H1 (cell line): ENCODE results near the gene TFPT. TPM values are rescaled to one million over a fixed set of nuclear protein-coding genes. Genes with fewer than 3 reads are reported as not detected.

Experiments used
- CTCF ChIA-PET: fragments of 300-600 bp; sonication (Branson Sonifier 250); formaldehyde crosslinking; loops from one replicate; lab custom pipeline; 2021; ENCODE audit not compliant: partially characterized antibody; lab: Charles Lee
- POLR2A ChIA-PET: fragments of 300-600 bp; sonication (Branson Sonifier 250); formaldehyde crosslinking; loops from one replicate; lab custom pipeline; 2021; ENCODE audit warnings: inconsistent platforms; ENCODE audit not compliant: partially characterized antibody; lab: Charles Lee
- DNase-seq, 2 experiments: peaks; one replicate each; pipeline versions ENCODE4 v3.0.0 to v3.0.0-alpha.2; 2010 to 2022; ENCODE audit warnings: low spot score in 2 of 2, low read depth in 1 of 2, mixed read lengths in 1 of 2
- FAIRE-seq: peaks from 2 replicates; lab custom pipeline; 2011; peaks lifted over from hg19 to GRCh38; lab: Jason Lieb, UNC
- H2AFZ ChIP-seq: 2 replicates; pipeline ENCODE4 v1.8.1; 2012; ENCODE audit warnings: low read length, inconsistent platforms
- H2AK5ac ChIP-seq: 2 replicates; pipeline ENCODE4 v1.6.1; 2013; ENCODE audit warnings: low read depth, low read length
- H2BK120ac ChIP-seq: replicated peaks from 2 replicates; pipeline ENCODE3; 2013; ENCODE audit warnings: low read depth, low read length, inconsistent platforms
- H2BK12ac ChIP-seq: 2 replicates; pipeline ENCODE4 v1.6.1; 2013; ENCODE audit warnings: low read depth, low read length
- H2BK15ac ChIP-seq: 2 replicates; pipeline ENCODE4 v1.6.1; 2013; ENCODE audit warnings: low read length
- H2BK20ac ChIP-seq: 2 replicates; pipeline ENCODE4 v1.6.1; 2013; ENCODE audit warnings: low read length
- H2BK5ac ChIP-seq: 2 replicates; pipeline ENCODE4 v1.6.1; 2013; ENCODE audit warnings: low read depth, low read length
- H3K14ac ChIP-seq: 2 replicates; pipeline ENCODE4 v1.6.1; 2013; ENCODE audit warnings: inconsistent platforms; ENCODE audit not compliant: insufficient read length
- H3K18ac ChIP-seq: 2 replicates; pipeline ENCODE4 v1.6.1; 2013; ENCODE audit warnings: low read length; ENCODE audit errors: extremely low read depth
- H3K23ac ChIP-seq: 2 replicates; pipeline ENCODE4 v1.6.1; 2013; ENCODE audit warnings: inconsistent platforms; ENCODE audit not compliant: insufficient read length
- H3K23me2 ChIP-seq: 2 replicates; pipeline ENCODE4 v1.6.1; 2013; ENCODE audit warnings: low read depth, low read length
- H3K27ac ChIP-seq: 2 replicates; pipeline ENCODE4 v1.6.1; 2011; ENCODE audit warnings: low read depth, low read length, inconsistent platforms
- H3K27me3 ChIP-seq, 4 experiments: replicated peaks in 1 of 4; 1 replicate in 1 of 4; 2 replicates in 3 of 4; pipeline versions ENCODE4 v1.6.1 to v1.8.1; 2011 to 2013; ENCODE audit warnings: low read length in 3 of 4, mild to moderate bottlenecking in 3 of 4, inconsistent platforms in 2 of 4, mixed read lengths in 2 of 4, moderate library complexity in 1 of 4; ENCODE audit not compliant: control insufficient read depth in 3 of 4, insufficient read depth in 3 of 4; ENCODE audit errors: extremely low read depth in 1 of 4
- H3K36me3 ChIP-seq, 4 experiments: 2 replicates each; pipeline versions ENCODE4 v1.6.1 to v1.8.1; 2011 to 2013; ENCODE audit warnings: mild to moderate bottlenecking in 4 of 4, low read length in 3 of 4, moderate library complexity in 2 of 4, control low read depth in 1 of 4, inconsistent platforms in 1 of 4; ENCODE audit not compliant: insufficient read depth in 4 of 4, control insufficient read depth in 2 of 4
- H3K4ac ChIP-seq: replicated peaks from 2 replicates; pipeline ENCODE3; 2013; ENCODE audit warnings: low read length, low read depth, mixed read lengths, inconsistent platforms; ENCODE audit not compliant: insufficient read length
- H3K4me1 ChIP-seq, 4 experiments: replicated peaks in 1 of 4; 1 replicate in 1 of 4; 2 replicates in 3 of 4; pipeline versions ENCODE4 v1.6.1 to v1.8.1; 2011 to 2013; ENCODE audit warnings: low read length in 3 of 4, inconsistent platforms in 2 of 4, mixed read lengths in 1 of 4; ENCODE audit not compliant: insufficient read depth in 4 of 4, control insufficient read depth in 3 of 4
- H3K4me2 ChIP-seq, 2 experiments: 2 replicates each; pipeline versions ENCODE4 v1.6.1 to v1.8.1; 2011 to 2013; ENCODE audit warnings: low read depth in 2 of 2, low read length in 2 of 2, control low read depth in 1 of 2, inconsistent platforms in 1 of 2, mild to moderate bottlenecking in 1 of 2; ENCODE audit not compliant: insufficient read depth in 1 of 2
- H3K4me3 ChIP-seq, 4 experiments: fragments of 200-600, 300-600 bp in 1 of 4; sonication (generic), shearing (Covaris generic), sonication (Bioruptor Twin) in 1 of 4; 2 replicates each; pipeline versions ENCODE4 v1.5.1 to v1.8.1; 2011 to 2016; ENCODE audit warnings: low read length in 4 of 4, low read depth in 3 of 4, control low read depth in 2 of 4, inconsistent platforms in 2 of 4, mild to moderate bottlenecking in 2 of 4, mixed read lengths in 1 of 4, moderate library complexity in 1 of 4; ENCODE audit not compliant: insufficient read depth in 2 of 4; ENCODE audit errors: extremely low read depth in 1 of 4
- H3K56ac ChIP-seq: replicated peaks from 2 replicates; pipeline ENCODE3; 2013; ENCODE audit warnings: low read depth, mild to moderate bottlenecking, mixed read lengths, low read length, inconsistent platforms; ENCODE audit not compliant: insufficient read length
- H3K79me1 ChIP-seq: 2 replicates; pipeline ENCODE4 v1.6.1; 2013; ENCODE audit warnings: low read depth, low read length, control low read depth
- H3K79me2 ChIP-seq, 2 experiments: 2 replicates each; pipeline versions ENCODE4 v1.6.1 to v1.8.1; 2012 to 2013; ENCODE audit warnings: low read length in 2 of 2, mild to moderate bottlenecking in 2 of 2, inconsistent platforms in 1 of 2; ENCODE audit not compliant: insufficient read depth in 2 of 2, control insufficient read depth in 1 of 2
- H3K9ac ChIP-seq, 4 experiments: replicated peaks in 1 of 4; 1 replicate in 1 of 4; 2 replicates in 3 of 4; pipeline versions ENCODE4 v1.6.1 to v1.8.1; 2011 to 2013; ENCODE audit warnings: low read depth in 3 of 4, low read length in 3 of 4, control low read depth in 2 of 4, mild to moderate bottlenecking in 2 of 4, moderate library complexity in 2 of 4, inconsistent platforms in 1 of 4; ENCODE audit errors: extremely low read depth in 1 of 4
- H3K9me3 ChIP-seq, 2 experiments: 2 replicates each; pipeline versions ENCODE4 v1.6.1 to v1.8.1; 2012 to 2013; ENCODE audit warnings: mild to moderate bottlenecking in 2 of 2, moderate library complexity in 2 of 2, control low read depth in 1 of 2, inconsistent platforms in 1 of 2, low read depth in 1 of 2, low read length in 1 of 2, mixed read lengths in 1 of 2; ENCODE audit not compliant: insufficient read depth in 2 of 2
- H4K20me1 ChIP-seq, 2 experiments: replicated peaks in 1 of 2; 2 replicates each; pipeline versions ENCODE3 to v1.8.1; 2011 to 2013; ENCODE audit warnings: inconsistent platforms in 2 of 2, low read length in 2 of 2, mild to moderate bottlenecking in 1 of 2; ENCODE audit not compliant: insufficient read depth in 2 of 2, control insufficient read depth in 1 of 2
- H4K5ac ChIP-seq: 2 replicates; pipeline ENCODE4 v1.6.1; 2013; ENCODE audit warnings: low read length, low read depth, mixed read lengths, inconsistent platforms; ENCODE audit not compliant: insufficient read length
- H4K8ac ChIP-seq: 2 replicates; pipeline ENCODE4 v1.8.0; 2013; ENCODE audit warnings: mild to moderate bottlenecking, moderate library complexity, low read length, inconsistent platforms; ENCODE audit not compliant: insufficient read depth; ENCODE audit errors: extremely low read depth
- H4K91ac ChIP-seq: replicated peaks from 2 replicates; pipeline ENCODE3; 2013; ENCODE audit warnings: low read length, mixed read lengths, inconsistent platforms; ENCODE audit not compliant: insufficient read length
- ASH2L ChIP-seq: fragments of 200-600, 300-600 bp; sonication (generic); IDR thresholded peaks from one replicate; pipeline ENCODE4 v1.7.1; 2017; ENCODE audit warnings: low read length
- CHD1 ChIP-seq: IDR thresholded peaks from 2 replicates; pipeline ENCODE4 v1.6.1; 2012; ENCODE audit warnings: low read depth, low read length, improper control_type of control experiment
- CREB1 ChIP-seq: IDR thresholded peaks from 2 replicates; pipeline ENCODE4 v1.6.1; 2012; ENCODE audit warnings: inconsistent platforms
- GTF2F1 ChIP-seq: IDR thresholded peaks from 2 replicates; pipeline ENCODE4 v1.6.1; 2012; ENCODE audit warnings: low read depth, low read length, improper control_type of control experiment, borderline replicate concordance
- HDAC2 ChIP-seq, 2 experiments: fragments of 300-600 bp in 1 of 2; sonication (generic) in 1 of 2; IDR thresholded peaks; 2 replicates each; pipeline ENCODE4 v1.6.1; 2011 to 2012; ENCODE audit warnings: low read depth in 2 of 2, low read length in 2 of 2, mild to moderate bottlenecking in 2 of 2, moderate library complexity in 2 of 2, borderline replicate concordance in 1 of 2, inconsistent platforms in 1 of 2
- HDAC6 ChIP-seq: IDR thresholded peaks from one replicate; pipeline ENCODE4 v1.7.1; 2012; ENCODE audit warnings: low read depth, mild to moderate bottlenecking, inconsistent platforms, low read length, moderate library complexity
- JUN ChIP-seq: IDR thresholded peaks from 2 replicates; pipeline ENCODE4 v1.6.1; 2011; ENCODE audit warnings: low read depth, mild to moderate bottlenecking, improper control_type of control experiment, low read length
- MAFK ChIP-seq: IDR thresholded peaks from 2 replicates; pipeline ENCODE4 v1.6.1; 2012; ENCODE audit warnings: low read depth, mild to moderate bottlenecking, improper control_type of control experiment, low read length
- PHF8 ChIP-seq: fragments of 200-600 bp; sonication (generic); conservative IDR thresholded peaks from 2 replicates; pipeline ENCODE4 v1.7.1; 2012; ENCODE audit warnings: low read depth, mild to moderate bottlenecking, inconsistent platforms, low read length, moderate library complexity
- SRF ChIP-seq: IDR thresholded peaks from 2 replicates; pipeline ENCODE4 v1.6.1; 2011; ENCODE audit warnings: mild to moderate bottlenecking, low read depth, low read length, moderate library complexity
- TEAD4 ChIP-seq: IDR thresholded peaks from 2 replicates; pipeline ENCODE4 v1.6.1; 2012; ENCODE audit warnings: low read depth, low read length, inconsistent platforms, mixed read lengths
- WGBS, 2 experiments: shearing (Covaris generic) in 1 of 2; methylation state at CpG; one replicate each; pipeline versions ENCODE4 v1.1.6 to v1.1.7; 2013 to 2015; ENCODE audit warnings: low lambda C conversion rate in 2 of 2, mixed read lengths in 2 of 2, inconsistent platforms in 1 of 2, low coverage in 1 of 2, missing lambda C conversion rate in 1 of 2; ENCODE audit not compliant: insufficient replicate concordance in 2 of 2, insufficient coverage in 1 of 2, insufficient read length in 1 of 2; ENCODE audit errors: extremely low coverage in 1 of 2, missing lambda C conversion rate in 1 of 2; 5-methylcytosine and 5-hydroxymethylcytosine counted together
- polyA plus RNA-seq, 7 experiments: library from polyadenylated mRNA; depleted of rRNA in 3 of 7; stranded (reverse) in 5 of 7; unstranded in 2 of 7; fragments of >200 nt in 5 of 7; fragments of 200-250 nt in 2 of 7; gene quantifications; 1 replicate in 5 of 7; 2 replicates in 1 of 7; 4 replicates in 1 of 7; pipeline versions ENCODE4 v1.2.1 to v1.2.3, GENCODE V29; 2011 to 2013; ENCODE audit warnings: missing spikeins in 2 of 7, mixed read lengths in 2 of 7
- total RNA-seq: library from RNA; stranded (reverse); fragmentation: NEBNext Ultra II Directional; extraction: Animal tissue kit (Norgen Biotek cat#: 25700); gene quantifications from 2 replicates; pipeline ENCODE4 v1.2.1, GENCODE V29; 2021

Gene TFPT
- total and polyA plus RNA-seq, 2 of the 8 experiments (the other 6 are each of a cell fraction or from before 2014, with no cell fraction given), result 10.4 to 17.7 TPM

DNA sequence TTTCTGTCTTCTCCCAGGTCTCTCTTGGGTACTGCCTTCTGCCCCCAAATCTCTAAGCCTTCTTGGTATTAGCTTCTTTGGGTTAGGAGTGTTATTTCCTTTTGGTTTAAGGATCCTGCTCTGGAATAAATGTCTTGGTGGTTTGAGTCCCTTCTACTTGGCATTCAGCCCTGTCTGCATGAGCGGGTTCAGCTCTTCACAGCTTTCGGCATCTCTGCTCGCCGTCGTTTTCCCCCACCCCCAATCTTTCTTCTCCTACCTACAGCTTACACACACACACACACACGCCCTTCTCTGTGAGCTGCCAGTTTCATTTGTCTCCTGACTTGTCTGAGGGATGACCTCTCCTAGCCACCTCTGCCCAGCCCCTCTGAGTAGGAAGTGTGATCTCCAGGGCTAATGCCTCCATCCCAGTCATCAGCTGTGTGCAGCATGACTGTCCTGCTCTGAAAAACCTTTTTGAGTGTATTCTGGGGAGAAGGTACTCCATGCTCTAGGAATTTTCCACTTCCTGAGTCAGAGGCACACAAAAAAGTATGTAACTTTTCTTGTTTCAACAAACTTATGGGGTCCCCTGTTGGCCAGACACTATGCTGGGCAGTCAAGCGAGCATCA lies 26.8 kb upstream of the TFPT start:
- Histone ChIP-seq H3K79me2 (peaks cover 27 to 50% of the 10 kb centered on the region in 2 experiments), H4K20me1 (peaks cover 36 to 58% of the 10 kb centered on the region in 2 experiments), H2BK15ac (no peak overlapping the region), H3K9ac (no peak overlapping the region), H3K4ac (no peak overlapping the region), H3K4me3 (no peak overlapping the region), H4K8ac (no peak overlapping the region), H4K5ac (no peak overlapping the region), H3K23me2 (peaks cover 4% of the 10 kb centered on the region; the same call in 1 of the 2 replicates), H4K91ac (no peak overlapping the region), H2AFZ (no peak overlapping the region), H3K56ac (no peak overlapping the region), H3K18ac (no peak overlapping the region), H2AK5ac (no peak overlapping the region), H2BK5ac (no peak overlapping the region), H3K27ac (no peak overlapping the region), H3K36me3 (peaks cover 36 to 57% (median 51%) of the 10 kb centered on the region in 4 experiments), H2BK120ac (no peak overlapping the region), H2BK12ac (no peak overlapping the region), H3K23ac (no peak overlapping the region), H2BK20ac (no peak overlapping the region), H3K79me1 (peaks cover 23% of the 10 kb centered on the region), H3K14ac (no peak overlapping the region), H3K9me3 (no peaks in the 10 kb centered on the region), H3K4me2 (no peak overlapping the region), H3K27me3 (no peaks in the 10 kb centered on the region), H3K4me1 (peaks cover 0 to 22% (median 7%) of the 10 kb centered on the region in 4 experiments; a peak in 5 of 7 replicates)
- ChIA-PET POLR2A (interaction anchor here (1.8 to 15.7 kb wide), 2 partner anchors 12 to 27 kb away, joined by 5 to 348 read pairs; partner anchors contain the start of genes LENG1, PRPF31 and TFPT), CTCF (no interaction called here)
- WGBS, 2 experiments, result 85% methylated on average over 7 of the region's 7 CpGs; no CpG with 5 or more reads in 1 of the 2 experiments
- FAIRE-seq (no peak), DNase-seq (no peak)
- TF ChIP-seq CREB1 (no peak), ASH2L (no peak), GTF2F1 (no peak), SRF (no peak), TEAD4 (no peak), PHF8 (no peak), MAFK (no peak), JUN (no peak), HDAC6 (no peak), HDAC2 (IDR thresholded peaks at IDR 0.05; ENCODE audit: borderline replicate concordance in 1 of 2, low read depth in 2 of 2, low read length in 2 of 2) (no peak), CHD1 (no peak)
